K562 (cell line): ENCODE data around the gene ITGAX. TPM values are rescaled to one million over a fixed set of nuclear protein-coding genes. Genes with fewer than 3 reads are reported as not detected.

ENCODE experiments used
- ATAC-seq: fragments of 200-7000 bp; cut with Tn5 transposase; 3 replicates; pipeline ENCODE4 v1.9.1; 2020; ENCODE audit warnings: moderate library complexity
- BruUV-seq: library from RNA; stranded (reverse); fragments of 400-500 nt; replicated peaks from 2 replicates; lab custom pipeline; 2021; lab: Mats Ljungman, UMichigan
- CTCF ChIA-PET: fragments of 300-600 bp; formaldehyde crosslinking; extraction: SDS; loops from one replicate; lab custom pipeline; 2021; ENCODE audit warnings: low intra/inter-chr PET ratio; lab: Yijun Ruan, JAX
- POLR2A ChIA-PET: fragments of 300-600, 350-650 bp; sonication (Branson Sonifier 250); formaldehyde crosslinking; extraction: SDS; loops from one replicate; lab custom pipeline; 2021; ENCODE audit warnings: antibody characterized with exemption, inconsistent platforms; lab: Yijun Ruan, JAX
- DNase-seq, 4 experiments: peaks; one replicate each; pipeline versions ENCODE4 v3.0.0 to v3.0.0-alpha.2; 2011 to 2018; ENCODE audit warnings: low spot score in 3 of 4, mixed read lengths in 3 of 4; ENCODE audit errors: extremely low read depth in 1 of 4
- FAIRE-seq: peaks from 2 replicates; lab custom pipeline; 2011; peaks lifted over from hg19 to GRCh38; lab: Jason Lieb, UNC
- H2AFZ ChIP-seq: 2 replicates; pipeline ENCODE4 v1.6.0; 2011; ENCODE audit warnings: low read depth, low read length, control low read depth, inconsistent platforms
- H3K27ac ChIP-seq: fragments of 200-600 bp; 3 replicates; pipeline ENCODE4 v1.8.0; 2011; ENCODE audit warnings: low read depth, mild to moderate bottlenecking, control low read depth, inconsistent platforms, low read length, moderate library complexity, mixed read lengths; ENCODE audit errors: extremely low read depth
- H3K27me3 ChIP-seq, 2 experiments: fragments of 300-600 bp in 1 of 2; 2 replicates in 1 of 2; 3 replicates in 1 of 2; pipeline versions ENCODE4 v1.6.0 to v1.8.0; 2011; ENCODE audit warnings: inconsistent platforms in 2 of 2, low read length in 2 of 2, mild to moderate bottlenecking in 1 of 2, mixed read lengths in 1 of 2, moderate library complexity in 1 of 2; ENCODE audit not compliant: control insufficient read depth in 2 of 2, insufficient read depth in 2 of 2
- H3K36me3 ChIP-seq: fragments of 300-600 bp; 3 replicates; pipeline ENCODE4 v1.8.0; 2011; ENCODE audit warnings: mild to moderate bottlenecking, low read length, inconsistent platforms; ENCODE audit not compliant: control insufficient read depth, insufficient read depth
- H3K4me1 ChIP-seq, 2 experiments: fragments of 200-600 bp in 1 of 2; replicated peaks in 1 of 2; 2 replicates in 1 of 2; 3 replicates in 1 of 2; pipeline versions ENCODE4 v1.5.1 to v1.8.0; 2011; ENCODE audit warnings: inconsistent platforms in 2 of 2, low read length in 2 of 2, mild to moderate bottlenecking in 1 of 2, mixed read lengths in 1 of 2, moderate library complexity in 1 of 2; ENCODE audit not compliant: control insufficient read depth in 2 of 2, insufficient read depth in 2 of 2
- H3K4me2 ChIP-seq: 2 replicates; pipeline ENCODE4 v1.6.1; 2011; ENCODE audit warnings: low read length, control low read depth, inconsistent platforms, mixed read lengths; ENCODE audit not compliant: insufficient read depth
- H3K4me3 ChIP-seq: fragments of 200-600 bp; sonication (generic), shearing (Covaris generic); 2 replicates; pipeline ENCODE4 v1.5.1; 2016; ENCODE audit warnings: control low read depth, inconsistent platforms
- H3K79me2 ChIP-seq: fragments of 200-600 bp; 3 replicates; pipeline ENCODE4 v1.8.0; 2011; ENCODE audit warnings: low read length, inconsistent platforms; ENCODE audit not compliant: control insufficient read depth, insufficient read depth
- H3K9ac ChIP-seq, 2 experiments: 2 replicates each; pipeline versions ENCODE4 v1.6.0 to v1.6.1; 2011; ENCODE audit warnings: low read depth in 2 of 2, low read length in 2 of 2, control low read depth in 1 of 2, inconsistent platforms in 1 of 2, mild to moderate bottlenecking in 1 of 2, mixed read lengths in 1 of 2; ENCODE audit not compliant: insufficient read depth in 1 of 2
- H3K9me1 ChIP-seq: one replicate; pipeline ENCODE4 v1.6.0; 2011; ENCODE audit warnings: inconsistent platforms, mild to moderate bottlenecking, low read length, moderate library complexity; ENCODE audit not compliant: control insufficient read depth, insufficient read depth
- H3K9me3 ChIP-seq: replicated peaks from 2 replicates; pipeline ENCODE4 v1.5.1; 2011; ENCODE audit warnings: low read depth, low read length, inconsistent platforms; ENCODE audit not compliant: control insufficient read depth, insufficient read depth
- H4K20me1 ChIP-seq: replicated peaks from 2 replicates; pipeline ENCODE4 v1.6.1; 2011; ENCODE audit warnings: low read length, inconsistent platforms, mixed read lengths; ENCODE audit not compliant: control insufficient read depth, insufficient read depth
- E2F3 ChIP-seq: fragments of 250-450 bp; sonication (Bioruptor Pico); IDR thresholded peaks from 2 replicates; pipeline ENCODE4 v1.4.0; 2020; ENCODE audit warnings: mild to moderate bottlenecking
- ZNF143 ChIP-seq: sonication (generic); formaldehyde crosslinking; IDR thresholded peaks from 2 replicates; pipeline ENCODE4 v1.9.0; 2022; ENCODE audit warnings: mild to moderate bottlenecking, missing genetic modification reagents
- WGBS: fragments of 100-300 bp; shearing (Covaris generic); methylation state at CpG from one replicate; pipeline ENCODE4 v1.1.6; 2016; ENCODE audit warnings: low coverage, mixed read lengths; ENCODE audit not compliant: insufficient coverage; ENCODE audit errors: missing lambda C conversion rate; 5-methylcytosine and 5-hydroxymethylcytosine counted together
- in situ Hi-C: fragments of 300-500 bp; cut with MboI; formaldehyde crosslinking; loops from 4 replicates; pipeline ENCODE4 v1.15.0; 2018; ENCODE audit warnings: inconsistent platforms, mixed read lengths
- intact Hi-C: fragments of 100-400 bp; cut with micrococcal nuclease; formaldehyde crosslinking; loops from 2 replicates; pipeline ENCODE4 v1.14.2; 2022
- polyA plus RNA-seq, 8 experiments: library from polyadenylated mRNA; depleted of rRNA in 4 of 8; stranded (reverse) in 5 of 8; unstranded in 3 of 8; fragments of >200 nt; fragmentation: Nextera tagmentation in 2 of 8; fragmentation: Illumina TruSeq in 1 of 8; extraction: Ambion mirVana in 2 of 8; extraction: Trizol in 1 of 8; gene quantifications; 2 replicates each; pipeline versions ENCODE4 v1.2.1 to v1.2.3, GENCODE V29; 2011 to 2014; ENCODE audit warnings: inconsistent platforms in 1 of 8, missing spikeins in 1 of 8
- total RNA-seq, 7 experiments: library from RNA; depleted of rRNA in 6 of 7; stranded (reverse); fragments of >200 nt in 6 of 7; fragmentation: Illumina TruSeq in 2 of 7; extraction: Trizol in 2 of 7; gene quantifications; 2 replicates each; pipeline versions ENCODE4 v1.2.1 to v1.2.3, GENCODE V29; 2011 to 2021; ENCODE audit warnings: low replicate concordance in 1 of 7
- TF ChIP-seq, protein P1 (sequence below): IDR thresholded peaks from 3 replicates; pipeline ENCODE4 v1.6.1; 2011; ENCODE audit warnings: borderline replicate concordance, mild to moderate bottlenecking; ENCODE audit not compliant: insufficient read length, insufficient read depth

The ITGAX gene
- total and polyA plus RNA-seq, 9 of the 15 experiments (the other 6 are each of a cell fraction or from before 2014, with no cell fraction given) = 0.03 to 0.58 (median 0.14) TPM

- TF ChIP-seq, protein P1, sequence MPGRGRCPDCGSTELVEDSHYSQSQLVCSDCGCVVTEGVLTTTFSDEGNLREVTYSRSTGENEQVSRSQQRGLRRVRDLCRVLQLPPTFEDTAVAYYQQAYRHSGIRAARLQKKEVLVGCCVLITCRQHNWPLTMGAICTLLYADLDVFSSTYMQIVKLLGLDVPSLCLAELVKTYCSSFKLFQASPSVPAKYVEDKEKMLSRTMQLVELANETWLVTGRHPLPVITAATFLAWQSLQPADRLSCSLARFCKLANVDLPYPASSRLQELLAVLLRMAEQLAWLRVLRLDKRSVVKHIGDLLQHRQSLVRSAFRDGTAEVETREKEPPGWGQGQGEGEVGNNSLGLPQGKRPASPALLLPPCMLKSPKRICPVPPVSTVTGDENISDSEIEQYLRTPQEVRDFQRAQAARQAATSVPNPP = no peak
These were observed 54.5 kb downstream of the ITGAX start (continued) for GRCh38 chr16:31409433-31409832.

DNA sequence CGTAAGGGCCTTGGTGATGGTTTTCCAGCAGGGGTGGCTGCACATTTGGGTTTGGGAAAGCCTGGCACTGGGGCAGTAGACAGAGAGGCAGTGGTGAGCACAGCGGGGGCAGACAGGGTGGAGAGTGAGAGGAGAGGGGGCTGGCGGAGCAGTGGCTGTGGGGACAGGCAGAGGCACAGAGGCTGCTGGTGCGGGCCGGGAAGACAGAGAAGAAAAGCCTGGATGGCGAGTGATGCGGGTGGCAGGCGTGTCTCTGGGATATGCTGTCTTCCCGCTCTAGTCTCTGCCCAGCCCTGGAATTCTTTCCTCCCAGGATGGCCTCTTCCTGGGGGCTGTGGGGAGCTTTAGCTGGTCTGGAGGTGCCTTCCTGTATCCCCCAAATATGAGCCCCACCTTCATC is 55.1 kb downstream of the ITGAX start:
- intact Hi-C loops = no loop called here
- WGBS = 0% methylated on average over 8 of the region's 9 CpGs
- CTCF ChIA-PET = no interaction called here
- in situ Hi-C loops = no loop called here
- Histone ChIP-seq H3K36me3 (no peaks in the 10 kb centered on the region), H3K9ac (no peak overlapping the region), H3K79me2 (no peaks in the 10 kb centered on the region), H3K4me1 (peaks cover 0 to 9% of the 10 kb centered on the region in 2 experiments; a peak in 2 of 5 replicates), H3K9me3 (no peaks in the 10 kb centered on the region), H3K4me3 (no peak overlapping the region), H2AFZ (no peak overlapping the region), H3K4me2 (no peak overlapping the region), H3K9me1 (no peaks in the 10 kb centered on the region), H3K27ac (no peak overlapping the region), H3K27me3 (peaks cover 10 to 62% of the 10 kb centered on the region in 2 experiments; a peak in 4 of 5 replicates), H4K20me1 (no peaks in the 10 kb centered on the region)
- TF ChIP-seq E2F3 (CRISPR knock-in tag) = no peak
- no peak for TF ChIP-seq ZNF143 (CRISPR knock-in tag)
- FAIRE-seq = no peak
- no TSS peak for BruUV-seq
- no peak for DNase-seq
- POLR2A ChIA-PET = no interaction called here
- ATAC-seq = no peak
